Urinary bladder (tissue), 4 donors: Measurements from ENCODE around the gene ATPAF1. TPM values are rescaled to one million over a fixed set of nuclear protein-coding genes. Genes with fewer than 3 reads are reported as not detected.
"Not testable (repeated sequence)": the region's sequence is repeated elsewhere in the genome, so short reads cannot be mapped to it uniquely, and the experiment has no call there.

Source experiments
- DNase-seq: peaks from one replicate; pipeline ENCODE4 v3.0.0-alpha.2; 2015; ENCODE audit errors: extremely low spot score
- H3K27ac ChIP-seq: one replicate; pipeline ENCODE4 v1.5.1; 2013; ENCODE audit warnings: low read depth, mild to moderate bottlenecking, moderate library complexity
- H3K36me3 ChIP-seq: one replicate; pipeline ENCODE4 v1.6.1; 2013; ENCODE audit warnings: mild to moderate bottlenecking, moderate library complexity; ENCODE audit not compliant: insufficient read depth
- H3K4me1 ChIP-seq: one replicate; pipeline ENCODE4 v1.6.1; 2013; ENCODE audit warnings: mild to moderate bottlenecking, moderate library complexity; ENCODE audit not compliant: insufficient read depth
- H3K4me3 ChIP-seq: one replicate; pipeline ENCODE4 v1.5.1; 2013; ENCODE audit warnings: low read depth, low read length
- WGBS: extraction: QIAGEN DNeasy Blood & Tissue Kit; methylation state at CpG from one replicate; pipeline ENCODE4 v1.1.7; 2013; 5-methylcytosine and 5-hydroxymethylcytosine counted together
- polyA plus RNA-seq: library from polyadenylated mRNA; stranded (reverse); fragments of 200-250 nt; gene quantifications from one replicate; pipeline ENCODE4 v1.2.3, GENCODE V29; 2013
- total RNA-seq: library from RNA; depleted of rRNA; stranded (reverse); fragments of >200 nt; gene quantifications from one replicate; pipeline ENCODE4 v1.2.3, GENCODE V29; 2014
- donor health status: healthy with polysubstance abuse.
- donor health status: healthy.

ATPAF1 gene
- total and polyA plus RNA-seq, 2 donors = 33.3 to 36.3 TPM

- not testable (repeated sequence) for H3K36me3 ChIP-seq, H3K4me1 ChIP-seq, DNase-seq, H3K4me3 ChIP-seq, H3K27ac ChIP-seq
- 88% methylated on average over 3 of the region's 3 CpGs for WGBS
Observed at GRCh38 chr1:46651152-46651551, 17.0 kb downstream of the ATPAF1 start.

DNA sequence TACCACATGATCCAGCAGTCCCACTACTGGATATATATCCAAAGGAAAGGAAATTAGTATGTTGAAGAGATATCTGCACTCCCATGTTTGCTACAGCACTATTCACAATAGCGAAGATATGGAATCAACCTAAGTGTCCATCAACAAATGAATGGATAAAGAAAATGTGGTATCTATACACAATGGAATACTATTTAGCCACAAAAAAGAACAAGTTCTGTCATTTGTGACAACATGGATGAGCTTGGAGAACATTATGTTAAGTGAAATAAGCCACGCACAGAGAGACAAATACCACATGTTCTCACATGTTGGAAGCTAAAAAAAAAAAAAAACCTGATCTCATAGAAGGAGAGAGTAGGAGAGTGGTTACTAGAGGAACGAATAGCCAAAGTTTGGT lies 17.7 kb downstream of the ATPAF1 start:
- no peaks in the 10 kb centered on the region for H3K4me1 ChIP-seq
- H3K4me3 ChIP-seq = no peak overlapping the region
- DNase-seq = no peak
- 67% methylated on average over 3 of the region's 3 CpGs for WGBS
- no peak overlapping the region for H3K27ac ChIP-seq
- H3K36me3 ChIP-seq = peaks cover 6% of the 10 kb centered on the region

DNA sequence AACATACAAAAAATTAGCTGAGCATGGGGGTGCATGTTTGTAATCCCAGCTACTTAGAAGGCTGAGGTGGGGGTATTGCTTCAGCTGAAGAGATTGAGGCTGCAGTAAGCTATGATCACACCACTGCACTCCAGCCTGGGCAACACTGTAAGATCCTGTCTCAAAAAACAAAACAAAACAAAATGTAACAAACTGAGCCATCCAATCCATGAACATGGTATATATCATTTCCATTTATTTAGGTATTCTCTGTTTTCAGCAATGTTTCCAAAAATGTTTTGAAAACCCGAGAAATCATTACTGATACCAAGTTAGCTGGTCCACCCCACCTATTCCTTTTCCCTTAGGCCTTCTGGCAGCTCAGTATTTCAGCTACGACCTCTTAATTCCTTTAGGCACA lies 18.4 kb downstream of the ATPAF1 start:
- 98% methylated on average over 2 of the region's 2 CpGs for WGBS
- Histone ChIP-seq H3K4me3 (no peak overlapping the region), H3K4me1 (no peaks in the 10 kb centered on the region), H3K36me3 (peaks cover 8% of the 10 kb centered on the region), H3K27ac (no peak overlapping the region)
- no peak for DNase-seq

- Histone ChIP-seq H3K4me3 (no peak overlapping the region), H3K27ac (no peak overlapping the region), H3K4me1 (no peaks in the 10 kb centered on the region), H3K36me3 (peaks cover 9% of the 10 kb centered on the region)
- DNase-seq = no peak
- WGBS = 97% methylated on average over 3 of the region's 3 CpGs
Observed at GRCh38 chr1:46647611-46648010, 20.6 kb downstream of the ATPAF1 start.

DNA sequence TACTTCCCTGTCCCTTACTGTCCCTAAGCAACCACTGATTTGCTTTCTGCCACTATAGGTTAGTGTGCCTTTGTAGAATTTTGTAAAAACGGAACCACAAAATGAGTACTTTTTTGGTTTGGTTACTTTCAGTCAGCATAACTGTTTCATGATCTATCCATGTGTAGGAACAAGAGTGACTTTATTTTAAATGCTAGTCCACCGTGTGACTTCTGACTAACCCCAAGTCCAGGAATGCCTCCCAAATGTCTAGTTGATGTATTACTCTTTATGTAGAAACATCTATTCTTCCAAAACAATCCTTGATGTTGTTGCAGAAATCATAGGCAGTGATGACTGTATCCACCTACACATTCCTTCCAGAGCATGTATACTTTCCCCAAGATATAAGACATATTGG lies 21.3 kb downstream of the ATPAF1 start:
- Histone ChIP-seq H3K36me3 (peaks cover 9% of the 10 kb centered on the region), H3K27ac (no peak overlapping the region), H3K4me1 (no peaks in the 10 kb centered on the region), H3K4me3 (no peak overlapping the region)
- 98% methylated on average over 2 of the region's 2 CpGs for WGBS
- no peak for DNase-seq

- Histone ChIP-seq H3K36me3 (peaks cover 9% of the 10 kb centered on the region), H3K4me3 (no peak overlapping the region), H3K4me1 (no peaks in the 10 kb centered on the region), H3K27ac (no peak overlapping the region)
- WGBS = 75% methylated on average over 1 of the region's 1 CpG
- no peak for DNase-seq
Observed at GRCh38 chr1:46646331-46646730, 21.8 kb downstream of the ATPAF1 start.

DNA sequence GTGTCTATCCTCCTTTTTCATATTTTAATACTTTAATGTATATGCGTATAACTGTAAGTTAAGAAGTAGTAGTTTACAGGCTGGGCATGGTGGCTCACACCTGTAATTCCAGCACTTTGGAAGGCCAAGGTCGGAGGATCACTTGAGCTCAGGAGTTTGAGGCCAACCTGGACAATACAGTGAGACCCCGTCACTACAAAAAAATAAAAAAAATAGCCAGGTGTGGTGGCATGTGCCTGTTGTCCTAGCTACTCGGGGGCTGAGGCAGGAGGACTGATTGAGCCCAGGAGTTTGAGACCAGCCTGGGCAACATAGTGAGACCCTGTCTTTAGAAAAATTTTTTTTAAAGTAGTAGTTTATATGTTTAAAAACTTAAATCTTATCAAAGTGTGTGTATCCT lies 22.3 kb downstream of the ATPAF1 start:
- Histone ChIP-seq H3K36me3 (peaks cover 9% of the 10 kb centered on the region), H3K4me1 (no peaks in the 10 kb centered on the region), H3K4me3 (no peak overlapping the region), H3K27ac (no peak overlapping the region)
- no peak for DNase-seq
- WGBS = 97% methylated on average over 4 of the region's 4 CpGs

DNA sequence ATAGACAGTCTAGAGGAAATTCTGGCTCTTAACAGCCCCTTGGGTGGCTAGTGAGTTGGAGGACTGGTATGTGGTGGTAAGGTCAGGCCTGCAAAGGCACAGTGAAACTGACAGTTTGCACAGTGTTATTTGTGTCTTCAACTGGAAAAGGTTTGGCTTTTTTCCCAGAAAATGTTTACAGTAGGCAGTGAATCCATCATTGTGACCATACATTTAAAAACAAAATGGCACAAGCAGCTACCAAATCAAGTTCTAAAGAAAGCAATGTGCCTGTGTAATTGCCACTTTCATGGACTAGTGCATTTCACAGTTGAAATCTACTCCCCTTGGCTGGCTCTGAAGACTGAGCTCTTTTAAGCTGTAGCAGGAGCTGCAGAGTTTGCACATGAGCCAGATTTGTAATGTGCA lies 24.8 kb downstream of the ATPAF1 start:
- peaks cover 5% of the 10 kb centered on the region for H3K36me3 ChIP-seq
- no peaks in the 10 kb centered on the region for H3K4me1 ChIP-seq
- peak; percentile 18 for DNase-seq
- H3K4me3 ChIP-seq = no peak overlapping the region
- H3K27ac ChIP-seq = no peak overlapping the region

GRCh38 chr1:46642115-46642680 lies 26.0 kb downstream of the ATPAF1 start:
- H3K4me1 ChIP-seq = no peaks in the 10 kb centered on the region
- no peak overlapping the region for H3K4me3 ChIP-seq
- no peak for DNase-seq
- peaks cover 5% of the 10 kb centered on the region for H3K36me3 ChIP-seq
- H3K27ac ChIP-seq = no peak overlapping the region

DNA sequence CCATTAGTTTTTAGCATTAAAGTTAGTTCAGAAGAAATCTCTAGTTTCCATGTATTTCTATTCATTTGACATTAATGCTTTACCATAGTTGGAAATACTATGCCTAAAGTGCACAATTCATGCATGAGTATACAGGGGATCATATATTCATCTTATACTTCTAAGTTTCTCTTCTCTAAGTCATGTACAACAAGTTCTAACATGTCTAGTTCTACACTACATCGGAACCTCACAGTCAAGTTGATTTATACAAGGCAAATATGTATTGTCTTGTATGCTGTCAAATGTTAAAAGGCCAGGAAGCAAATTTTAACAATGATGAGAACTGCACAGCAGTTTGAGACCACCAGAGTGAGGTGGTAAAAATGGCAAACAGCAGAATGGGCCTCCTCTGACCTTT lies 28.6 kb downstream of the ATPAF1 start:
- WGBS = 92% methylated on average over 1 of the region's 1 CpG
- Histone ChIP-seq H3K27ac (no peak overlapping the region), H3K4me1 (no peaks in the 10 kb centered on the region), H3K36me3 (peaks cover 7% of the 10 kb centered on the region), H3K4me3 (no peak overlapping the region)
- no peak for DNase-seq

- no peak overlapping the region for H3K4me3 ChIP-seq
- H3K36me3 ChIP-seq = peaks cover 11% of the 10 kb centered on the region
- H3K27ac ChIP-seq = no peak overlapping the region
- no peaks in the 10 kb centered on the region for H3K4me1 ChIP-seq
- DNase-seq = no peak
Observed at GRCh38 chr1:46638921-46639320, 29.2 kb downstream of the ATPAF1 start.

- no peak overlapping the region for H3K27ac ChIP-seq
- 32% methylated on average over 2 of the region's 2 CpGs for WGBS
- no peak for DNase-seq
- no peak overlapping the region for H3K4me3 ChIP-seq
- H3K4me1 ChIP-seq = no peaks in the 10 kb centered on the region
- H3K36me3 ChIP-seq = peaks cover 11% of the 10 kb centered on the region
Observed at GRCh38 chr1:46637444-46638083, 30.6 kb downstream of the ATPAF1 start.

GRCh38 chr1:46635205-46635604 lies 33.0 kb downstream of the ATPAF1 start:
- DNase-seq = no peak
- Histone ChIP-seq H3K36me3 (peaks cover 11% of the 10 kb centered on the region), H3K4me3 (no peak overlapping the region), H3K27ac (no peak overlapping the region), H3K4me1 (no peaks in the 10 kb centered on the region)
- whole genome bisulfite sequencing = 74% methylated on average over 2 of the region's 2 CpGs

- Histone ChIP-seq H3K27ac (no peak overlapping the region), H3K4me3 (no peak overlapping the region), H3K36me3 (peaks cover 11% of the 10 kb centered on the region), H3K4me1 (no peaks in the 10 kb centered on the region)
- no peak for DNase-seq
- 84% methylated on average over 2 of the region's 2 CpGs for WGBS
Observed at GRCh38 chr1:46630719-46631118, 37.4 kb downstream of the ATPAF1 start.
